Measurements from ENCODE around the gene PMVK. TPM values are rescaled to one million over a fixed set of nuclear protein-coding genes. Genes with fewer than 3 reads are reported as not detected.
A peak's percentile ranks its signal among the peaks of the same experiment; 100 is the strongest.

PMVK gene
- total and polyA plus RNA-seq, 2 of the 8 experiments (the other 6 are each of a cell fraction or from before 2014, with no cell fraction given) = 23.8 to 26.5 TPM

DNA sequence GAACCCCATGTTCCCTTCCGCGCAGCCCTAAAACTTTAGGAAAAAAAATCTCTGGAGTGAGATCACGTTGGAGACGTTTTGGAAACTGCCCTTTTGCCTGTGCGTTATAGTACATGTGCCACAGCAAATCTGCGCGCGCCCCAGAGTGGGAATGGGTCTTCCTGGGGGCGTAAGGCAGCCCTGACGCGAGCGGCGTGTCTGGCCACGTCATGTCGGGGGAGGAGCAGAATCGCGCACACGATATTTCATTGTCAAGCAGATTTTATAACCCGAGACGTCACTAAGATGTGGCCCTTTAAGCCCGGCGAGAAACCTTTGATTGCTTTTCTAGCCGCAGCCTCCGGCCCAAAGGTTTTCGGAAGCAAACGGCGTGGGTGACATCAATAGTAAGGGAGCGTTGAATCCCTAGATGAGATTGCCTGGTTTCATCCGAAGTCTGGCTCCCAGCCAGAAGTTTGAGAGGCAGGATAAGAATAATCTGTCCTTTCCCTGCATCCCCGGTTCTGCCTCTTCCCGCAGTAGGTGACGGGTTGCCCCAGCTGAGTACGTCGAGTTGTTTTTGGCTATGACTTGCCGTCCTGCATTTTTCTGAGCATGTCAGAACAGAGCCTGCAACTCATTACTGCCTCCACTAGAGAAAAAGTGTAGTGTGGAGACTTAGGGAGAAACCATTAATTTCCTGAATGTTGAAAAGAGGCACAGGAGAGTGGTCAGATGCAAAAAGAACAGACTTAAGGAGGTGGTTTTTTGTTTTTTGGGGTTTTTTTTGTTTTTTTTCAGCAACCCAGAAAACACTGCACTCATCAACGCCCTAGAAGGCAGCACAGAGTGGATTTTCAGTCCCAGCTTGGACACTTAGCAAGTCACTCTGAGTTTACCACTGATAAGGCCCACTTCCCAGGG, 817 bp upstream of the PMVK start (continued):
- TF ChIP-seq CTBP2 (IDR thresholded peaks at IDR 0.05; ENCODE audit: borderline replicate concordance, insufficient read depth, insufficient read length, low read length) (no peak), BACH1 (IDR thresholded peaks at IDR 0.05; ENCODE audit: low read length) (peak; percentile 83), YY1 (IDR thresholded peaks at IDR 0.05; ENCODE audit: low read depth, low read length) (no peak), ZNF274 (IDR thresholded peaks at IDR 0.05; ENCODE audit: borderline replicate concordance, extremely low read depth, low read length) (no peak), FOSL1 (IDR thresholded peaks at IDR 0.05; ENCODE audit: insufficient read depth, low read depth, low read length) (no peak), BCL11A (IDR thresholded peaks at IDR 0.05; ENCODE audit: low read depth in 2 of 2, low read length in 2 of 2) (no peak), TBP (IDR thresholded peaks at IDR 0.05; ENCODE audit: low read depth, low read length) (peak; percentile 83), TAF1 (IDR thresholded peaks at IDR 0.05; ENCODE audit: low read depth, low read length) (peak; percentile 69; the same call in 1 of the 2 replicates), RNF2 (IDR thresholded peaks at IDR 0.05; ENCODE audit: borderline replicate concordance, low read depth, low read length, missing control alignments, poor library complexity, severe bottlenecking) (no peak), GTF2F1 (IDR thresholded peaks at IDR 0.05; ENCODE audit: borderline replicate concordance, low read depth, low read length) (no peak), RFX5 (IDR thresholded peaks at IDR 0.05; ENCODE audit: borderline replicate concordance, low read depth, low read length) (no peak), RXRA (IDR thresholded peaks at IDR 0.05; ENCODE audit: insufficient read depth, low read depth, low read length) (no peak), NANOG (IDR thresholded peaks at IDR 0.05; ENCODE audit: insufficient read depth, low read depth, low read length, poor library complexity, severe bottlenecking) (no peak), RBBP5 (IDR thresholded peaks at IDR 0.05; ENCODE audit: borderline replicate concordance, low read depth, low read length) (no peak; the same call in 1 of the 2 replicates), CHD1 (IDR thresholded peaks at IDR 0.05; ENCODE audit: low read depth, low read length) (peak; percentile 92; the same call in 1 of the 2 replicates), CEBPB (IDR thresholded peaks at IDR 0.05; ENCODE audit: low read depth, low read length) (no peak), BRCA1 (IDR thresholded peaks at IDR 0.05; ENCODE audit: low read depth, low read length) (no peak; the same call in 1 of the 2 replicates), HDAC6 (IDR thresholded peaks at IDR 0.05; ENCODE audit: low read depth, low read length) (no peak)
- TF ChIP-seq, protein P1, sequence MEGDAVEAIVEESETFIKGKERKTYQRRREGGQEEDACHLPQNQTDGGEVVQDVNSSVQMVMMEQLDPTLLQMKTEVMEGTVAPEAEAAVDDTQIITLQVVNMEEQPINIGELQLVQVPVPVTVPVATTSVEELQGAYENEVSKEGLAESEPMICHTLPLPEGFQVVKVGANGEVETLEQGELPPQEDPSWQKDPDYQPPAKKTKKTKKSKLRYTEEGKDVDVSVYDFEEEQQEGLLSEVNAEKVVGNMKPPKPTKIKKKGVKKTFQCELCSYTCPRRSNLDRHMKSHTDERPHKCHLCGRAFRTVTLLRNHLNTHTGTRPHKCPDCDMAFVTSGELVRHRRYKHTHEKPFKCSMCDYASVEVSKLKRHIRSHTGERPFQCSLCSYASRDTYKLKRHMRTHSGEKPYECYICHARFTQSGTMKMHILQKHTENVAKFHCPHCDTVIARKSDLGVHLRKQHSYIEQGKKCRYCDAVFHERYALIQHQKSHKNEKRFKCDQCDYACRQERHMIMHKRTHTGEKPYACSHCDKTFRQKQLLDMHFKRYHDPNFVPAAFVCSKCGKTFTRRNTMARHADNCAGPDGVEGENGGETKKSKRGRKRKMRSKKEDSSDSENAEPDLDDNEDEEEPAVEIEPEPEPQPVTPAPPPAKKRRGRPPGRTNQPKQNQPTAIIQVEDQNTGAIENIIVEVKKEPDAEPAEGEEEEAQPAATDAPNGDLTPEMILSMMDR (IDR thresholded peaks at IDR 0.05; ENCODE audit: control extremely low read depth in 1 of 3, insufficient read depth in 1 of 3, low read depth in 1 of 3, low read length in 3 of 3) = no peak
- TF ChIP-seq, protein P2, sequence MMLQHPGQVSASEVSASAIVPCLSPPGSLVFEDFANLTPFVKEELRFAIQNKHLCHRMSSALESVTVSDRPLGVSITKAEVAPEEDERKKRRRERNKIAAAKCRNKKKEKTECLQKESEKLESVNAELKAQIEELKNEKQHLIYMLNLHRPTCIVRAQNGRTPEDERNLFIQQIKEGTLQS (IDR thresholded peaks at IDR 0.05; ENCODE audit: insufficient read depth, low read depth, low read length) = no peak

Measured in H1 (cell line).